GM10266 (cell line): ENCODE measurements around the gene CTSW.
A peak's percentile ranks its signal among the peaks of the same experiment; 100 is the strongest.
"Not testable (repeated sequence)": the region's sequence is repeated elsewhere in the genome, so short reads cannot be mapped to it uniquely, and the experiment has no call there.

ENCODE experiments used
- DNase-seq: peaks from one replicate; pipeline ENCODE4 v3.0.0; 2012; ENCODE audit errors: extremely low spot score
- TF ChIP-seq, protein P1 (sequence below): IDR thresholded peaks from 2 replicates; pipeline ENCODE4 v1.5.1; 2012; ENCODE audit warnings: mild to moderate bottlenecking, low read depth; ENCODE audit not compliant: control insufficient read depth, insufficient read depth; ENCODE audit errors: missing control alignments

CTSW gene, protein sequence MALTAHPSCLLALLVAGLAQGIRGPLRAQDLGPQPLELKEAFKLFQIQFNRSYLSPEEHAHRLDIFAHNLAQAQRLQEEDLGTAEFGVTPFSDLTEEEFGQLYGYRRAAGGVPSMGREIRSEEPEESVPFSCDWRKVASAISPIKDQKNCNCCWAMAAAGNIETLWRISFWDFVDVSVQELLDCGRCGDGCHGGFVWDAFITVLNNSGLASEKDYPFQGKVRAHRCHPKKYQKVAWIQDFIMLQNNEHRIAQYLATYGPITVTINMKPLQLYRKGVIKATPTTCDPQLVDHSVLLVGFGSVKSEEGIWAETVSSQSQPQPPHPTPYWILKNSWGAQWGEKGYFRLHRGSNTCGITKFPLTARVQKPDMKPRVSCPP

GRCh38 chr11:65879617-65880016, at the start of gene CTSW:
TSS of gene CTSW (plus strand) at chr11:65879837. CDS start at chr11:65879855, 18 bp downstream.
- TF ChIP-seq, protein P1, sequence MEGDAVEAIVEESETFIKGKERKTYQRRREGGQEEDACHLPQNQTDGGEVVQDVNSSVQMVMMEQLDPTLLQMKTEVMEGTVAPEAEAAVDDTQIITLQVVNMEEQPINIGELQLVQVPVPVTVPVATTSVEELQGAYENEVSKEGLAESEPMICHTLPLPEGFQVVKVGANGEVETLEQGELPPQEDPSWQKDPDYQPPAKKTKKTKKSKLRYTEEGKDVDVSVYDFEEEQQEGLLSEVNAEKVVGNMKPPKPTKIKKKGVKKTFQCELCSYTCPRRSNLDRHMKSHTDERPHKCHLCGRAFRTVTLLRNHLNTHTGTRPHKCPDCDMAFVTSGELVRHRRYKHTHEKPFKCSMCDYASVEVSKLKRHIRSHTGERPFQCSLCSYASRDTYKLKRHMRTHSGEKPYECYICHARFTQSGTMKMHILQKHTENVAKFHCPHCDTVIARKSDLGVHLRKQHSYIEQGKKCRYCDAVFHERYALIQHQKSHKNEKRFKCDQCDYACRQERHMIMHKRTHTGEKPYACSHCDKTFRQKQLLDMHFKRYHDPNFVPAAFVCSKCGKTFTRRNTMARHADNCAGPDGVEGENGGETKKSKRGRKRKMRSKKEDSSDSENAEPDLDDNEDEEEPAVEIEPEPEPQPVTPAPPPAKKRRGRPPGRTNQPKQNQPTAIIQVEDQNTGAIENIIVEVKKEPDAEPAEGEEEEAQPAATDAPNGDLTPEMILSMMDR: no peak
- DNase-seq: no peak

DNA sequence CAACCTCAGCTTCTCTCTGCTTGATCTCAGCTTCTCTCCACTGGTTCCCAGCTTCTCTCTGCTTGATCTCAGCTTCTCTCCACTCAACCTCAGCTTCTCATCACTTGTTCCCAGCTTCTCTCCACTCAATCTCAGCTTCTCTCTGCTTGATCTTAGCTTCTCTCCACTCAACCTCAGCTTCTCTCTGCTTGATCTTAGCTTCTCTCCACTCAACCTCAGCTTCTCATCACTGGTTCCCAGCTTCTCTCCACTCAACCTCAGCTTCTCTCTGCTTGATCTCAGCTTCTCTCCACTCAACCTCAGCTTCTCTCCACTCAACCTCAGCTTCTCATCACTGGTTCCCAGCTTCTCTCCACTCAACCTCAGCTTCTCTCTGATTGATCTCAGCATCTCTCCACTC, 47.4 kb upstream of the CTSW start:
- not testable (repeated sequence) for DNase-seq

DNA sequence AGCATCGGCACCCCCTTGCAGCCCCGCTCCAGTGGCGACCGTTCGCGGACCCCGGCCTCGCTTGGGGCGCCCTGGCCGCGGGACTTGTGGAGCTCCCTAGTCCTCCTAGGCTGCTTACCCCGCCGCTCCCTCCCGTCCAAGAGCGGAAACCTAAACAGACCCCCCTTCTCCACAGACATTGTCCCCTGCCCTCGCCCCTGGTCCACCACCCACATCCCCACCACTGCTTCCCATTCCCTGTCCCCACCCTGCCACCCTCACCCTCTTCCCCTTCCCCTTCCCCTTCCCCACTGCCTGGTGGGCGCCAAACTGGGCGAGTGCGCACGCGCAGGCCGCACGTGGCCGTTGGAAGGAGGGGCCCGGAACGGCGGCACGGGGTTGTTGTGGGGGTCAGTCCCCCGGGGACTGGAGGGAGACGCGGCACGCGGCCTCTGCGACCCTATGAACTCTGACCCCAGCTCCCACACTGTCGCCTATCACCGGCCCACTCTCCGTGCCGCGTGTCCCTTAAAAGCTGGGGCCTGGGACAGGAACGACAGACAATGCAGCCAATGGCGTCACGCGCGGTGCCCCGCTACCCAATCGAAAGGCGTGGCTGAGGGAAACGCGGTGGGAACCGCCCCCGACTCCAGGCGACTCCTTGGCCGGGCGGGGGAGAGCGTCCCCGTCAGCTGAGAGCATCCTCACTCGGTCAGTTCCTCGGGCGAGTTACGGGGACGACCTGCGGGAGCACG, 46.2 kb upstream of the CTSW start, which contains the start of gene SNX32:
SNX32 (plus strand) TSS at position 667 of the 734 bp plus-strand sequence. CDS start 103 bp downstream, outside the sequence.
- TF ChIP-seq, protein P1: no peak
- peak; percentile 98 for DNase-seq

DNA sequence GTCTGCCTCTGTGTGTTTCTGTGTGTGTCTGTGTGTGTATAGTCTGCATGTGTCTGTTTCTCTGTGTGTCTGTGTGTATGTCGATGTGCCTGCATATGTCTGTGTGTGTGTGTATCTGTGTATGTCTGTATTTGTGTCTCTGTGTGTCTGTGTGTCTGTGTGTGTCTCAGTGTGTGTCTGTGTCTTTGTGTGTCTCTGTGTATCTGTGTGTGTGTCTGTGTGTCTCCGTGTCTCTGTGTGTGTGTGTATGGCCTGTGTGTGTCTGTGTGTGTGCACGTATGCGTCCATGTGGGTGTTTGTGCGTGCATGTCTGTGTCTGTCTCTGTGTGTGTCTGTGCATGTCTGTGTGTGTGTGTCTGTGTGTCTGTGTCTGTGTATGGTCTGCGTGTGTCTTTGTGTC, 45.4 kb upstream of the CTSW start:
- TF ChIP-seq, protein P1: no peak
- DNase-seq: no peak

GRCh38 chr11:65842144-65842543, 37.5 kb upstream of the CTSW start:
- TF ChIP-seq, protein P1: no peak
- DNase-seq: no peak

GRCh38 chr11:65843811-65844210, 35.8 kb upstream of the CTSW start:
- DNase-seq: no peak
- TF ChIP-seq, protein P1: no peak

GRCh38 chr11:65844231-65844872, 35.3 kb upstream of the CTSW start:
- DNase-seq: no peak
- TF ChIP-seq, protein P1: no peak
